ENCODE results near the gene BCAS3. TPM values are rescaled to one million over a fixed set of nuclear protein-coding genes. Genes with fewer than 3 reads are reported as not detected.
"Not testable (repeated sequence)": the region's sequence is repeated elsewhere in the genome, so short reads cannot be mapped to it uniquely, and the experiment has no call there.

BCAS3 gene
- total and polyA plus RNA-seq, 5 experiments from 2014 or later: 25.7 to 41.4 (median 32.8) TPM

- Mint-ChIP-seq H3K4me3 (no peak overlapping the region), H3K27ac (no peak overlapping the region), H3K36me3 (peaks cover 0 to 17% (median 15%) of the 10 kb centered on the region in 3 donors), H3K27me3 (no peaks in the 10 kb centered on the region), H3K4me1 (no peaks in the 10 kb centered on the region), H3K9me3 (no peaks in the 10 kb centered on the region)
- POLR2A ChIA-PET: no interaction called here
- no peak for DNase-seq
- no peak for ATAC-seq
Measured at GRCh38 chr17:60874772-60875171, 197.1 kb downstream of the BCAS3 start.

GRCh38 chr17:60886731-60887613 lies 209.3 kb downstream of the BCAS3 start:
- Mint-ChIP-seq H3K4me3 (peak overlapping the region; percentile 39 to 82 (median 68)), H3K27ac (peak overlapping the region in 6 of 10 donors; percentile 8 to 68 (median 41)), H3K36me3 (peaks cover 0 to 12% (median 7%) of the 10 kb centered on the region in 3 donors)
- H3K27me3 Mint-ChIP-seq, ATAC-seq, POLR2A ChIA-PET, H3K9me3 Mint-ChIP-seq, H3K4me1 Mint-ChIP-seq: not testable (repeated sequence)
- DNase-seq: peak in 1 of 10 donors; percentile 2

- POLR2A ChIA-PET: no interaction called here
- peak overlapping the region in 7 of 10 donors; percentile 39 to 82 (median 75) for H3K4me3 Mint-ChIP-seq
- H3K27ac Mint-ChIP-seq: peak overlapping the region in 3 of 10 donors; percentile 8 to 68 (median 67)
- H3K27me3 Mint-ChIP-seq: no peaks in the 10 kb centered on the region
- ATAC-seq (no peak), DNase-seq (no peak)
- H3K4me1 Mint-ChIP-seq: no peaks in the 10 kb centered on the region
- H3K9me3 Mint-ChIP-seq: no peaks in the 10 kb centered on the region
- H3K36me3 Mint-ChIP-seq: peaks cover 0 to 13% (median 10%) of the 10 kb centered on the region in 3 donors
Measured at GRCh38 chr17:60887614-60888028, 210.0 kb downstream of the BCAS3 start.

GRCh38 chr17:60888812-60889709 lies 211.4 kb downstream of the BCAS3 start:
- no peak for DNase-seq
- H3K4me1 Mint-ChIP-seq: no peaks in the 10 kb centered on the region
- no peak overlapping the region for H3K4me3 Mint-ChIP-seq
- peak overlapping the region in 1 of 10 donors; percentile 28 for H3K27ac Mint-ChIP-seq
- peaks cover 6 to 27% (median 18%) of the 10 kb centered on the region in 3 donors for H3K36me3 Mint-ChIP-seq
- no peaks in the 10 kb centered on the region for H3K27me3 Mint-ChIP-seq
- no peak for ATAC-seq
- POLR2A ChIA-PET: no interaction called here
- H3K9me3 Mint-ChIP-seq: peaks cover 0 to 8% (median 4%) of the 10 kb centered on the region in 9 donors

- H3K27ac Mint-ChIP-seq: no peak overlapping the region
- H3K4me3 Mint-ChIP-seq: no peak overlapping the region
- POLR2A ChIA-PET: no interaction called here
- no peaks in the 10 kb centered on the region for H3K27me3 Mint-ChIP-seq
- H3K9me3 Mint-ChIP-seq: peaks cover 2 to 26% (median 17%) of the 10 kb centered on the region in 9 donors
- no peak for DNase-seq
- H3K36me3 Mint-ChIP-seq: peaks cover 18 to 39% (median 23%) of the 10 kb centered on the region in 3 donors
- no peaks in the 10 kb centered on the region for H3K4me1 Mint-ChIP-seq
- no peak for ATAC-seq
Measured at GRCh38 chr17:60891149-60891548, 213.5 kb downstream of the BCAS3 start.

- no peak overlapping the region for H3K4me3 Mint-ChIP-seq
- H3K36me3 Mint-ChIP-seq: peaks cover 29 to 52% (median 36%) of the 10 kb centered on the region in 3 donors
- no peaks in the 10 kb centered on the region for H3K4me1 Mint-ChIP-seq
- peaks cover 17 to 46% (median 31%) of the 10 kb centered on the region in 9 donors for H3K9me3 Mint-ChIP-seq
- POLR2A ChIA-PET: no interaction called here
- no peak for DNase-seq
- H3K27me3 Mint-ChIP-seq: no peaks in the 10 kb centered on the region
- no peak for ATAC-seq
- no peak overlapping the region for H3K27ac Mint-ChIP-seq
Measured at GRCh38 chr17:60893475-60893874, 215.8 kb downstream of the BCAS3 start.

GRCh38 chr17:60896996-60897395 lies 219.3 kb downstream of the BCAS3 start:
- Mint-ChIP-seq H3K27me3 (no peaks in the 10 kb centered on the region), H3K36me3 (peaks cover 21 to 43% (median 36%) of the 10 kb centered on the region in 3 donors), H3K27ac (no peak overlapping the region), H3K4me3 (no peak overlapping the region), H3K4me1 (no peaks in the 10 kb centered on the region), H3K9me3 (peaks cover 17 to 46% (median 32%) of the 10 kb centered on the region in 9 donors)
- ATAC-seq (no peak), DNase-seq (no peak)
- POLR2A ChIA-PET: no interaction called here

- no peak overlapping the region for H3K27ac Mint-ChIP-seq
- H3K36me3 Mint-ChIP-seq: peaks cover 30 to 42% (median 31%) of the 10 kb centered on the region in 3 donors
- POLR2A ChIA-PET: no interaction called here
- H3K4me1 Mint-ChIP-seq: no peaks in the 10 kb centered on the region
- DNase-seq (peak in 1 of 10 donors; percentile 50), ATAC-seq (no peak)
- no peaks in the 10 kb centered on the region for H3K27me3 Mint-ChIP-seq
- no peak overlapping the region for H3K4me3 Mint-ChIP-seq
- H3K9me3 Mint-ChIP-seq: peaks cover 13 to 37% (median 26%) of the 10 kb centered on the region in 9 donors
Measured at GRCh38 chr17:60899115-60899514, 221.5 kb downstream of the BCAS3 start.

GRCh38 chr17:60900688-60901087 lies 223.0 kb downstream of the BCAS3 start:
- POLR2A ChIA-PET: no interaction called here
- Mint-ChIP-seq H3K4me1 (peaks cover 0 to 2% (median 0%) of the 10 kb centered on the region in 4 donors), H3K9me3 (peaks cover 8 to 26% (median 18%) of the 10 kb centered on the region in 9 donors), H3K36me3 (peaks cover 18 to 36% (median 32%) of the 10 kb centered on the region in 3 donors), H3K27ac (no peak overlapping the region), H3K27me3 (no peaks in the 10 kb centered on the region), H3K4me3 (no peak overlapping the region)
- ATAC-seq: no peak
- no peak for DNase-seq

- POLR2A ChIA-PET: no interaction called here
- Mint-ChIP-seq H3K4me3 (no peak overlapping the region), H3K27me3 (no peaks in the 10 kb centered on the region), H3K4me1 (peaks cover 0 to 2% (median 0%) of the 10 kb centered on the region in 4 donors), H3K36me3 (peaks cover 17 to 35% (median 33%) of the 10 kb centered on the region in 3 donors), H3K27ac (no peak overlapping the region), H3K9me3 (peaks cover 6 to 23% (median 14%) of the 10 kb centered on the region in 9 donors)
- ATAC-seq: no peak
- no peak for DNase-seq
Measured at GRCh38 chr17:60901242-60901641, 223.6 kb downstream of the BCAS3 start.

- DNase-seq: no peak
- H3K4me1 Mint-ChIP-seq: peaks cover 0 to 2% (median 0%) of the 10 kb centered on the region in 4 donors
- peaks cover 4 to 18% (median 9%) of the 10 kb centered on the region in 9 donors for H3K9me3 Mint-ChIP-seq
- no peak overlapping the region for H3K27ac Mint-ChIP-seq
- H3K36me3 Mint-ChIP-seq: peaks cover 12 to 34% (median 27%) of the 10 kb centered on the region in 3 donors
- H3K4me3 Mint-ChIP-seq: no peak overlapping the region
- POLR2A ChIA-PET: no interaction called here
- no peak for ATAC-seq
- H3K27me3 Mint-ChIP-seq: no peaks in the 10 kb centered on the region
Measured at GRCh38 chr17:60901806-60902205, 224.2 kb downstream of the BCAS3 start.

GRCh38 chr17:60902399-60902798 lies 224.7 kb downstream of the BCAS3 start:
- POLR2A ChIA-PET: no interaction called here
- Mint-ChIP-seq H3K27me3 (no peaks in the 10 kb centered on the region), H3K9me3 (peaks cover 0 to 12% (median 4%) of the 10 kb centered on the region in 9 donors), H3K4me1 (peaks cover 0 to 2% (median 0%) of the 10 kb centered on the region in 4 donors), H3K36me3 (peaks cover 6 to 33% (median 23%) of the 10 kb centered on the region in 3 donors), H3K4me3 (no peak overlapping the region), H3K27ac (no peak overlapping the region)
- no peak for DNase-seq
- ATAC-seq: no peak

Data from naive thymus-derived CD8-positive, alpha-beta T cell (primary cell).